HG03342 (cell line): ENCODE measurements around the gene NEK4.
"Not testable (repeated sequence)": the region's sequence is repeated elsewhere in the genome, so short reads cannot be mapped to it uniquely, and the experiment has no call there.

ENCODE experiments used
- ATAC-seq: cut with Tn5 transposase; IDR thresholded peaks from one replicate; pipeline ENCODE4 v1.9.1; 2021; ENCODE audit warnings: mild to moderate bottlenecking, moderate library complexity; ENCODE audit not compliant: unreplicated experiment

Gene NEK4

GRCh38 chr3:52779837-52780585 lies 9.3 kb upstream of the NEK4 start:
- no peak for ATAC-seq

- peak; percentile 79 for ATAC-seq
These were observed 8.5 kb upstream of the NEK4 start for GRCh38 chr3:52779011-52779836.

- ATAC-seq: no peak
These were observed 7.4 kb upstream of the NEK4 start for GRCh38 chr3:52777959-52778805.

- ATAC-seq: no peak
These were observed 6.6 kb upstream of the NEK4 start, which contains the start of gene ITIH1 for GRCh38 chr3:52777127-52777958. Gene ITIH1, plus strand, starts transcription at chr3:52777599. Its CDS starts 17 bp downstream, at chr3:52777616.

GRCh38 chr3:52776486-52776885 lies 5.7 kb upstream of the NEK4 start:
- ATAC-seq: not testable (repeated sequence)

GRCh38 chr3:52775877-52776276 lies 5.1 kb upstream of the NEK4 start:
- no peak for ATAC-seq

- no peak for ATAC-seq
These were observed 4.4 kb upstream of the NEK4 start for GRCh38 chr3:52774901-52775864.

- ATAC-seq: no peak
These were observed 3.5 kb upstream of the NEK4 start for GRCh38 chr3:52774066-52774713.

- no peak for ATAC-seq
These were observed 2.8 kb upstream of the NEK4 start for GRCh38 chr3:52773361-52774065.

GRCh38 chr3:52771702-52772101 lies 962 bp upstream of the NEK4 start:
- ATAC-seq: no peak

GRCh38 chr3:52771334-52771681 lies 568 bp upstream of the NEK4 start:
- peak; percentile 10 for ATAC-seq

GRCh38 chr3:52769786-52770455 lies 819 bp downstream of the NEK4 start:
- no peak for ATAC-seq

- ATAC-seq: no peak
These were observed 7.3 kb downstream of the NEK4 start for GRCh38 chr3:52763466-52763865.

- no peak for ATAC-seq
These were observed 14.6 kb downstream of the NEK4 start for GRCh38 chr3:52756141-52756540.

GRCh38 chr3:52754373-52754772 lies 16.4 kb downstream of the NEK4 start:
- ATAC-seq: no peak

GRCh38 chr3:52752045-52752660 lies 18.6 kb downstream of the NEK4 start:
- ATAC-seq: no peak

- no peak for ATAC-seq
These were observed 27.0 kb downstream of the NEK4 start for GRCh38 chr3:52743721-52744120.
